HepG2 (cell line): ENCODE measurements around the gene AJM1. TPM values are rescaled to one million over a fixed set of nuclear protein-coding genes. Genes with fewer than 3 reads are reported as not detected.
A peak's percentile ranks its signal among the peaks of the same experiment; 100 is the strongest.

Experiments used
- ATF4 ChIP-seq, 2 experiments: fragments of 450-650 bp in 1 of 2; sonication (generic) in 1 of 2; formaldehyde crosslinking; IDR thresholded peaks; 2 replicates each; pipeline versions ENCODE4 v1.5.0 to v1.8.0; 2020 to 2022; ENCODE audit warnings: mild to moderate bottlenecking in 1 of 2, missing genetic modification reagents in 1 of 2
- BRD4 ChIP-seq: sonication (generic); formaldehyde crosslinking; IDR thresholded peaks from 2 replicates; pipeline ENCODE4 v1.4.0; 2020; ENCODE audit warnings: missing genetic modification reagents
- EEA1 ChIP-seq: sonication (generic); formaldehyde crosslinking; IDR thresholded peaks from 2 replicates; pipeline ENCODE4 v1.5.1; 2020; ENCODE audit warnings: mild to moderate bottlenecking, missing genetic modification reagents, borderline replicate concordance
- FOSL2 ChIP-seq: sonication (generic); formaldehyde crosslinking; IDR thresholded peaks from 2 replicates; pipeline ENCODE4 v1.4.0; 2020; ENCODE audit warnings: missing genetic modification reagents
- IRF9 ChIP-seq: sonication (generic); formaldehyde crosslinking; IDR thresholded peaks from 2 replicates; pipeline ENCODE4 v1.8.0; 2022; ENCODE audit warnings: missing genetic modification reagents, mild to moderate bottlenecking, borderline replicate concordance
- KDM5A ChIP-seq: fragments of 200-600 bp; sonication (generic); IDR thresholded peaks from 2 replicates; pipeline ENCODE4 v1.7.0; 2018; ENCODE audit warnings: antibody characterized with exemption, mild to moderate bottlenecking, low read length, borderline replicate concordance
- MEF2D ChIP-seq: sonication (generic); formaldehyde crosslinking; IDR thresholded peaks from 2 replicates; pipeline ENCODE4 v1.5.1; 2020; ENCODE audit warnings: mild to moderate bottlenecking, missing genetic modification reagents
- MXI1 ChIP-seq: IDR thresholded peaks from 3 replicates; pipeline ENCODE4 v1.6.1; 2012; ENCODE audit warnings: low read depth, low read length, inconsistent platforms, borderline replicate concordance
- NR2F2 ChIP-seq: IDR thresholded peaks from 2 replicates; pipeline ENCODE4 v1.6.1; 2012; ENCODE audit warnings: low read depth, inconsistent platforms, borderline replicate concordance
- PRPF4 ChIP-seq: fragments of 200-400 bp; formaldehyde crosslinking; IDR thresholded peaks from 2 replicates; pipeline ENCODE4 v1.6.1; 2016; ENCODE audit warnings: low read length, low read depth; ENCODE audit not compliant: poor library complexity, severe bottlenecking
- SKIL ChIP-seq: sonication (generic); formaldehyde crosslinking; IDR thresholded peaks from 2 replicates; pipeline ENCODE4 v1.8.0; 2022; ENCODE audit warnings: missing genetic modification reagents, mild to moderate bottlenecking, moderate library complexity, borderline replicate concordance
- SNAPC5 ChIP-seq: sonication (generic); formaldehyde crosslinking; IDR thresholded peaks from 2 replicates; pipeline ENCODE4 v1.8.1; 2023; ENCODE audit warnings: mild to moderate bottlenecking, missing genetic modification reagents, borderline replicate concordance
- SRY ChIP-seq: sonication (generic); formaldehyde crosslinking; IDR thresholded peaks from 2 replicates; pipeline ENCODE4 v1.8.0; 2022; ENCODE audit warnings: mild to moderate bottlenecking, missing genetic modification reagents
- TIGD3 ChIP-seq: sonication (generic); formaldehyde crosslinking; IDR thresholded peaks from 2 replicates; pipeline ENCODE4 v1.5.1; 2020; ENCODE audit warnings: mild to moderate bottlenecking, missing genetic modification reagents, borderline replicate concordance
- ZNF530 ChIP-seq: sonication (generic); formaldehyde crosslinking; IDR thresholded peaks from 2 replicates; pipeline ENCODE4 v1.5.0; 2020; ENCODE audit warnings: low read depth, mild to moderate bottlenecking, missing genetic modification reagents
- ZNF547 ChIP-seq: sonication (generic); formaldehyde crosslinking; IDR thresholded peaks from 2 replicates; pipeline ENCODE4 v1.5.1; 2020; ENCODE audit warnings: mild to moderate bottlenecking, missing genetic modification reagents
- ZNF597 ChIP-seq: sonication (generic); formaldehyde crosslinking; IDR thresholded peaks from 2 replicates; pipeline ENCODE4 v1.5.0; 2020; ENCODE audit warnings: missing genetic modification reagents
- ZNF780A ChIP-seq: sonication (generic); formaldehyde crosslinking; IDR thresholded peaks from 2 replicates; pipeline ENCODE4 v1.8.0; 2022; ENCODE audit warnings: mild to moderate bottlenecking, missing genetic modification reagents, moderate library complexity
- ZNF839 ChIP-seq: sonication (generic); formaldehyde crosslinking; IDR thresholded peaks from 2 replicates; pipeline ENCODE4 v1.4.0; 2020; ENCODE audit warnings: missing genetic modification reagents, mild to moderate bottlenecking, borderline replicate concordance
- polyA plus RNA-seq, 8 experiments: library from polyadenylated mRNA; depleted of rRNA in 3 of 8; stranded (reverse) in 7 of 8; unstranded in 1 of 8; fragments of >200 nt; fragmentation: Illumina TruSeq in 4 of 8; extraction: Trizol in 4 of 8; gene quantifications; 2 replicates each; pipeline versions ENCODE4 v1.2.1 to v1.2.3, GENCODE V29; 2011 to 2016; ENCODE audit warnings: low read depth in 4 of 8, missing spikeins in 1 of 8, mixed read lengths in 1 of 8; ENCODE audit not compliant: insufficient read depth in 1 of 8
- total RNA-seq, 5 experiments: library from RNA; depleted of rRNA; stranded (reverse); fragments of >200 nt; fragmentation: Illumina TruSeq; extraction: Trizol; gene quantifications; 2 replicates each; pipeline ENCODE4 v1.2.3, GENCODE V29; 2016; ENCODE audit warnings: low read depth in 1 of 5

The AJM1 gene
- total and polyA plus RNA-seq, 2 of the 13 experiments (the other 11 are each of a cell fraction or from before 2014, with no cell fraction given) = 1.1 to 1.2 TPM

- peak; percentile 78; the same call in 1 of the 3 replicates for TF ChIP-seq MXI1
- no peak for TF ChIP-seq ZNF597 (CRISPR knock-in tag)
- no peak for TF ChIP-seq TIGD3 (CRISPR knock-in tag)
- no peak for TF ChIP-seq NR2F2
- TF ChIP-seq ZNF780A (CRISPR knock-in tag) = no peak
- no peak for TF ChIP-seq ATF4 (CRISPR knock-in tag; IDR thresholded peaks at IDR 0.05)
- peak; percentile 68; the same call in 1 of the 2 replicates for TF ChIP-seq SKIL (CRISPR knock-in tag)
- TF ChIP-seq EEA1 = no peak; the same call in 1 of the 2 replicates
- no peak for TF ChIP-seq SNAPC5
- no peak for TF ChIP-seq MEF2D (CRISPR knock-in tag)
- TF ChIP-seq SRY = no peak
- peak; percentile 71; the same call in 1 of the 2 replicates for TF ChIP-seq ZNF547 (CRISPR knock-in tag)
- no peak for TF ChIP-seq KDM5A
- peak; percentile 40; the same call in 1 of the 2 replicates for TF ChIP-seq IRF9
- no peak for TF ChIP-seq BRD4 (CRISPR knock-in tag)
- TF ChIP-seq ZNF839 (CRISPR knock-in tag) = no peak
- TF ChIP-seq FOSL2 (CRISPR knock-in tag) = no peak; the same call in 1 of the 2 replicates
- no peak for TF ChIP-seq PRPF4
- no peak for TF ChIP-seq ZNF530 (CRISPR knock-in tag)
These were observed 1.2 kb upstream of the AJM1 start (continued) for GRCh38 chr9:136840877-136841645.
